ELF-1 (cell line): ENCODE data around the gene TMEM94.
"Not testable (repeated sequence)": the region's sequence is repeated elsewhere in the genome, so short reads cannot be mapped to it uniquely, and the experiment has no call there.

Experiments used
- DNase-seq: peaks from one replicate; pipeline ENCODE4 v3.0.0-alpha.2; 2016; ENCODE audit warnings: low read depth, low spot score

The TMEM94 gene

DNA sequence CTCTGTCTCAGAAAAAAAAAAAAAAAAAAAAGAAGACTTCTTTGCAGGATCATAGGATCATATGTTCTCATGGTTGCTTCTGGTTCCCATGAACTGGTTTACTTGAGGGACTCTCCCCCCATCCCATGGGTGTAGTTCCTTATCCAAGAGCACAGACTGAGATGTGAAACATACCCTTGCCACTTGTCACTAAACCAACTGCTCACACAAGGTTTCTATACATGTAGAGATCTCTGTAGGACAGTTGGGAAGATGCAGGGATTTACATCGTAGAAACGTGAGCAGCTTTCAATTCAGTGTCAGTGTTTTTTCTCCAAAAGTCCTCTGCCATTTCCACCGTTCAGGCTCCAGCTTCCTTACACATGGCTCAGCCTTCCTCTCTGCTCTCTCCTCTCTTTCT is 11.1 kb upstream of the TMEM94 start:
- DNase-seq: no peak

DNA sequence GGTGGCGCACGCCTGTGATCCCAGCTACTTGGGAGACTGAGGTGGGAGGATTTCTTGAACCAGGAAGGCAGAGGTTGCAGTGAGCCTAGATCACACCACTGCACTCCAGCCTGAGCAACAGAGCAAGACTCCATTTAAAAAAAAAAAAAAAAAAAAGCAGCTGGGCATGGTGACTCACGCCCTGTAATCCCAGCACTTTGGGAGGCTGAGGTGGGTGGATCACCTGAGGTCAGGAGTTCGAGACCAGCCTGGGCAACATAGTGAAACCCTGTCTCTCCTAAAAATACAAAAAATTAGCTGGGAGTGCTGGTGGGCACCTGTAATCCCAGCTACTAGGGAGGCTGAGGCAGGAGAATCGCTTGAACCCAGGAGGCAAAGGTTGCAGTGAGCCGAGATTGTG is 10.5 kb upstream of the TMEM94 start:
- not testable (repeated sequence) for DNase-seq

GRCh38 chr17:75447951-75448856 is 8.2 kb upstream of the TMEM94 start:
- no peak for DNase-seq

DNA sequence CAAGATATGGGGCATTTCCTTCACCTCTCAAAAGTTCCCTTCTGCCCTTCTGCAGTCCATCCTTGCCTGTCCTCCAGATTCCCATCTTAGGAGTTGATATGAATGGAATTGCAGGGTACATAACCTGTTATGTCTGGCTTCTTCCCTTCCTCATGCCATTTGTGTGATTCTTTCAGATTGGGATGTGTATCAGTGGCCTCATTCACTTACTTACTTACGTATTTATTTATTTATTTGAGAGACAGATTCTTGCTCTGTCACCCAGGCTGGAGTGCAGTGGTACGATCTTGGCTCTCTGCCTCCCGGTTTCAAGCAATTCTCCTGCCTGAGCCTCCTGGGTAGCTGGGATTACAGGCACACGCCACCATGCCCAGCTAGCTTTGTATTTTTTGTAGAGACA is 6.2 kb upstream of the TMEM94 start:
- no peak for DNase-seq

DNA sequence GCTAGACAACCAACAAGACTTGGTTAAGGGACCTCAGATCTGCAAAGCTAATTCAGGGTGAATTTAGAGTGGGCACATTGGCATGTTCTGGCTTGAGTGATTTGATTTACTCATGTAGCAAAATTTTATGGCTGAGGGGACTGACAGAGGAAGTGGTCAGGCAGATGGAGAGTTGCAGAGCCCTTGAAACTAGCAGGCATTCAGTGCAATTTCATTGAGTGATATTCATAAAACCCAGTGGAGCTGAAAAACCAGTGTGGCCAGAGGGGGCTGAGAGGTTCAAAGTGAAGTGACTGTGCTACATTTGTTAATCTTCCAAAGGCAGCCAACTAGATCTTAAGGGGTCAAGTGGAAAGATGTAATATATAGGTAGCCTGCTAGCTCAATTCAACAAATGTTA is 2.2 kb upstream of the TMEM94 start:
- no peak for DNase-seq

- DNase-seq: not testable (repeated sequence)
Measured at GRCh38 chr17:75454672-75455071, 1.8 kb upstream of the TMEM94 start.

DNA sequence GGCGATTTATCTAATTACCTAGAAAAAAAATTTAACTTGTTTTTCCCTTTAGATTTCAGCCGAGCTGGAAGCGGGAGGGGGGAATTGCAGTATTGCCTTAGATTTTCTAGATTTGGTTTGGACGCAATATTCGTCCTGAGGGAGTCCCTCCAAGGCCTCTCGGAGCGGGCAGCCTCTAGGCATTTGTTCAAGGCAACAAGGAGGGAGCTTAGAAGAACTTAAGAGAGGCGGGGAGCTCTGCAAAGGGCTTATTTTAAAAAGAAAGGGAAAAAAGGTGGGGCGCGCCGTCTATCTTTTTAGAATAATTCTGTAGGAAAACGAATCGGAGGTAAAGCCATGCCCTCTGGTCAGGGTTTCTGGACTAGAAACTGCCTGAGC is 407 bp upstream of the TMEM94 start:
- DNase-seq: no peak

- peak; percentile 79 for DNase-seq
Measured at GRCh38 chr17:75457047-75457654, 716 bp downstream of the TMEM94 start.

DNA sequence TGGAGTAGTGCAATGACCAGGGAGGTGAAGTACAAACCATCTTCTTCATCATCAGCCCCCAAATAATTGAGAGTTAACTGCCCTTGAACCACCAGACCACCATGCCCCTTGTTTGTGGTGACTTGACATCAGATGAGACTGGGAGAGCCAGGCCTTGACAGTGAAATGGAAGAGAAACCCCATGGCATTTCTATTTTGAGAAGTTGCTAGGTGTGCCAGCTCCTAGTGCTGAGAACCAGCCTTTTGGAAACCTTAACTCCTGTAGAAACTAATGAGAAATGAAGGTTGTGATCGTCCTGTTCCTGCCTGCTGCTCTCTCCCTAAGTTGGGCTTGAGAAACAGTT is 2.8 kb downstream of the TMEM94 start:
- no peak for DNase-seq

DNA sequence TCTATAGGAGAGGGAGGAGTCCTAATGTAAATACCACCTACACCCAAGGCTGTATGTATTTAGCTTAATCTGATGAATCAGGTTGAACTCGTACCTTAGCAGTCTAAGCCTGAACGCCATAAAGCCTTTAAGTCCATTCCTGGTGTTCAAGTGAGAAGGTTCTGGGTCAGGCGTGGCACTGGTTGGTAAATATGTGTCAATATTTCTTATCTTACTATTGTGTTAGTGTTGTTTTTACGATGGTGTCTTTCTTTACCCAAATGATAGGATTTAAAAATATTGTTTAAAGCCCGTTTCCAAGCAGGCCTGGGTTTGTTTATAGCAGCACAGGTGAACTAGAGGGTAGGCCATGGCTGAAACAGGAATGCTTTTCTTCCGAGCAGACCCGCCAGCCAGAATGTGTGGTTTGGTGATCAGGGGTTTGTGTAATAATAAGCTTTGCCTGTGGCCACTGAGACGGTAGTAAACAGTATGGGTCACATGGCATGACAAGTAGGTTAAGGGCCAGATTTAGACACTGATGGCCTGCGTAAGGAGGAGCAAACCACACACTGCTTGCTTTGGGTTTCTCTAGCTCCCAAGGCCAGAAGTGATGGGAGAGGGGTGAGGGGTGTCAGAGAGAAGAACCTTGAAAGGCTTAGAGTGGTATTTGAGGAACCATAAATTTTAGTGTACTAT is 3.3 kb downstream of the TMEM94 start:
- DNase-seq: peak; percentile 72

DNA sequence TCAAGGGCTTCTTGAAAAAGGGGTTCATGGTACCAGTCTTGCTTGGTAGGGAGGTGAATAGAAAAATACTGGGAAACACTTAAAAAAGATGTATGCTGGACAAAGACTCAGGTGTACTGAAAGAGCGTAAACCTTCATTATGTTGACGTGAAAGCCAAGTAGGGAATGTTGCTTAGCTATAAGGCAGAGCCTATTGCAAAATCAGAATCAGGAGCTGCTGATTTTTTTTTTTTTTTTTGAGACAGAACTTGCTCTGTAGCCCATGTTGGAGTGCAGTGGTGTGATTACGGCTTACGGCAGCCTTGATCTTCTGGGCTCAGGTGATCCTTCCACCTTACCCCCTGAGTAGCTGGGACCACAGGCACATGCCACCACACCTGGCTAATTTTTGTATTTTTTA is 3.9 kb downstream of the TMEM94 start:
- no peak for DNase-seq

- no peak for DNase-seq
Measured at GRCh38 chr17:75463603-75464002, 7.2 kb downstream of the TMEM94 start.

- DNase-seq: no peak
Measured at GRCh38 chr17:75465039-75465438, 8.6 kb downstream of the TMEM94 start.

GRCh38 chr17:75468291-75468754 is 11.9 kb downstream of the TMEM94 start:
- DNase-seq: no peak

DNA sequence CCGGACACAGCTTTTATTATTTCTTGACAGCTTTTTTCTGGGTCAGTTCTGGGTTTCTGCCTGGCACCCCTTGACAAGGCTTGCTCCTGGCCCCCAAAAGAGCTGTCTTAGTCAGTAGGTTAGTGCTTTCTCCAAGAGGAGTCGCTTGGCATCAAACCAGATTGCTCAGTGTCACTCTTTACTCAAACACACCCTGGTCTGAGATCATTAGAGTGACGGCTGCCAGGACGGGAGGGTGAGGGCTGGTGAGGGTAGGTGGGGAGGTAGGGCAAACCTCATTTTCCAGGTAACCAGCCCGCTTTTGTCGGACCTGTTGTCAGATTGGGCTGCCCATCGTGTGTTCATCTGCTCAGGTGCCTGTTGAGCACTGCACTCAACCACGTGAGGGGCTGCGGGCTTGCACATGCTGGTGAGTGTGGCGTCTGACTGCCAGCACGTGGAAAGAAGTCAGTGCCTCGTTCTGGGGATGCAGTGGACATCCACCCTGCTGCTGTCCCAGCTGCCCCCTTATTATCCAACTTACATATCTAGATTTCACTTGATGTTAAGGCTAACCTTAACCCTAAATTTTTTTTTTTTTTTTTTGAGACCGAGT is 12.4 kb downstream of the TMEM94 start:
- DNase-seq: no peak

- DNase-seq: no peak
Measured at GRCh38 chr17:75471207-75471606, 14.8 kb downstream of the TMEM94 start.

DNA sequence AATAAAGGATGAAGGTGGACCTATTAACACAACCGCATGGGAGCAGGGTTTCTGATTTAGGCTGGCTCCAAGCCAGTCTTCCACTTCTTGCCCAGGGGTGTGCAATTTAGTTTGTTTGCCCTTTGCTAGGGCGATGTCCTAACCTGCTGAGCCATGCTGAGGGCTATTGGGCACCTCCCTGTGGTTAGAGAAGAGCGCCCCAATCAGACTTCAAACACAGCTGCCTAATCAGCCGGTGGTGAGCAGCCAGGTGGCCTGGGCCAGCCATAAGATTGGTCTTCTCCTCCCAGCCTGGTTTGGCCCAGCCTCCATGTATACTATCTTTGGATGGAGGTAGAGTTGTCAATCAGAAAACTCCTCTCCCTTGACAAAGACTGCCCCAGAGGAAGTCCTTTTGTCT is 15.7 kb downstream of the TMEM94 start:
- DNase-seq: no peak

- no peak for DNase-seq
Measured at GRCh38 chr17:75473246-75473645, 16.8 kb downstream of the TMEM94 start.

GRCh38 chr17:75474736-75475135 is 18.3 kb downstream of the TMEM94 start:
- DNase-seq: no peak

DNA sequence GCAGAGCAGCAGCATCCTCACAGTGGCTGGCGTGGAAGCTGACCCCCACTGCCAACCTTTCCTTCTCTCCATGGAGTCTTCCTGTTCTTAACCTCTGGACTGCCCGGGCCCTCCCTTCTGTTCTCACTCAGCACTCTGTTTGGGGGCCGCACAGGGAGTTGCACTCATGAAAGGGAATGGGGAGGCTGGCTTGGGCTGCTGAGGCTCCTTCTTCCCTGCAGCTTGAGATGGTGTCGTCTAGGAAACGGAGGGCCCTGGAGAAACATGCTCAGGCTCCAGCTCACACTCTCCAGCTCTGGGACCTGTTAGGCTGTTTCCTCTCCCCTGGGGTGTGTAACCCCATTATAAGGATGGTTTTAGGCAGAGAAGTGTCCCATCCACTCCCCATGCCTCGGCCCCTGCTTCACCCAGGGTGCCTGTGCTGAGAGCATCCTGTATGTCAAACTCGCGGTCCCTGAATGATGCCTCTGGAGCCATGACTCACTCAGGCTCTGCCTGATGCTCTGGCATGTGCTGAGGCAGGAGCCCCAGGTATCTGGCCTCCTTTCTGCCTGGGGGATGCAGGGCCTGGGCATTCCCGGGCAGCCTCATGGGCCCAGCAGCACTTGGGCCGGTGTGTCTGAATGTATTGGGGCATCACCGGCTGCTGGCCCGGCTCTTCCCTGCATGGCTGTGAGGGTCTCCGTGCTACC is 18.9 kb downstream of the TMEM94 start:
- DNase-seq: no peak

- DNase-seq: no peak
Measured at GRCh38 chr17:75475851-75476250, 19.4 kb downstream of the TMEM94 start.

DNA sequence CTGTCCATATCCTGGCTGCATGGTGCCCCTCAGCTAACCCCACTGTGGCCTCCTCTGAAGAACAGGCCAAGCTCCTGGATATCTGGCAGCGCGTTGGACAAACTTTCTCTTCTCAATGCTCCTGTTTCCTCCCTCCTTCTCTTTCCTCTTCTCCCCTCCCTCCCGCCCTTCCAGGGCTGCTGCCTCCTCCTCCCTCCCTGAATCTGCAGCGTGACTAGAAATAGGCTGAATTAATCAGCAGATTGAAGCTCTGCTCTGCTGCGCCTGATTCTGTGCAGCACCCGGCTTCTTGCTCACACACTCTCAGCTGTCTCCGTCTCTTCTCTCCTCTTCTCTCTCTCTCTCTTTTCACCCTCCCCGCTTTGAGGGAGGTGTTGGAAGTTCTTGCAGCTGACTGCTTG is 19.8 kb downstream of the TMEM94 start:
- no peak for DNase-seq
